Endodermal cell (in vitro differentiated cells): ENCODE measurements around the gene CSTF2T. TPM values are rescaled to one million over a fixed set of nuclear protein-coding genes. Genes with fewer than 3 reads are reported as not detected.

Experiments
- DNase-seq: peaks from one replicate; pipeline ENCODE4 v3.0.0-alpha.2; 2017
- H3K27ac ChIP-seq: 2 replicates; pipeline ENCODE4 v1.5.1; 2013; ENCODE audit warnings: mild to moderate bottlenecking, low read depth, low read length, moderate library complexity
- H3K27me3 ChIP-seq: 2 replicates; pipeline ENCODE4 v1.6.1; 2013; ENCODE audit warnings: mild to moderate bottlenecking, low read length, moderate library complexity; ENCODE audit not compliant: insufficient read depth, control insufficient read depth, poor library complexity, severe bottlenecking
- H3K36me3 ChIP-seq: 2 replicates; pipeline ENCODE4 v1.7.0; 2013; ENCODE audit warnings: mild to moderate bottlenecking, low read length, moderate library complexity; ENCODE audit not compliant: control insufficient read depth, insufficient read depth
- H3K4me1 ChIP-seq: one replicate; pipeline ENCODE4 v1.7.0; 2013; ENCODE audit warnings: low read length; ENCODE audit not compliant: control insufficient read depth, insufficient read depth
- H3K4me3 ChIP-seq: 2 replicates; pipeline ENCODE4 v1.5.1; 2013; ENCODE audit warnings: mild to moderate bottlenecking, low read length, moderate library complexity
- H3K9ac ChIP-seq: 2 replicates; pipeline ENCODE4 v1.6.1; 2013; ENCODE audit warnings: mild to moderate bottlenecking, low read length, moderate library complexity; ENCODE audit not compliant: poor library complexity, severe bottlenecking; ENCODE audit errors: extremely low read depth
- H3K9me3 ChIP-seq: 2 replicates; pipeline ENCODE4 v1.6.1; 2013; ENCODE audit warnings: mild to moderate bottlenecking, low read length, moderate library complexity; ENCODE audit not compliant: control insufficient read depth
- H3K27ac Mint-ChIP-seq: 2 replicates; pipeline ENCODE4 v1.8.0; 2020; ENCODE audit warnings: mixed read lengths
- H3K27me3 Mint-ChIP-seq: 2 replicates; pipeline ENCODE4 v1.8.0; 2021; ENCODE audit warnings: mild to moderate bottlenecking, mixed read lengths; ENCODE audit not compliant: insufficient read depth
- H3K36me3 Mint-ChIP-seq: 2 replicates; pipeline ENCODE4 v1.8.0; 2020; ENCODE audit warnings: low read depth, mixed read lengths
- H3K4me1 Mint-ChIP-seq: 2 replicates; pipeline ENCODE4 v1.8.0; 2020; ENCODE audit warnings: mixed read lengths
- H3K4me3 Mint-ChIP-seq: 2 replicates; pipeline ENCODE4 v1.8.0; 2020; ENCODE audit warnings: mild to moderate bottlenecking, moderate library complexity, mixed read lengths
- H3K9me3 Mint-ChIP-seq: 2 replicates; pipeline ENCODE4 v1.8.0; 2020; ENCODE audit warnings: mild to moderate bottlenecking, mixed read lengths
- WGBS, 2 experiments: methylation state at CpG; one replicate each; pipeline versions ENCODE4 v1.1.5 to v1.1.7; 2013; ENCODE audit warnings: missing lambda C conversion rate in 2 of 2, mixed read lengths in 1 of 2; ENCODE audit not compliant: insufficient coverage in 1 of 2, insufficient read length in 1 of 2; 5-methylcytosine and 5-hydroxymethylcytosine counted together
- total RNA-seq, 2 donors: library from RNA; stranded (reverse); fragmentation: NEBNext Ultra II Directional in 1 of 2; extraction: Animal tissue kit (Norgen Biotek cat#: 25700) in 1 of 2; gene quantifications; 2 replicates in 1 of 2; 3 replicates in 1 of 2; pipeline ENCODE4 v1.2.1, GENCODE V29; 2021
- TF ChIP-seq, protein P1 (sequence below): fragments of 200-600 bp; sonication (generic); conservative IDR thresholded peaks from 2 replicates; pipeline ENCODE4 v1.5.0; 2021; ENCODE audit warnings: antibody characterized with exemption, mild to moderate bottlenecking

Gene CSTF2T
- total RNA-seq, 2 donors from 2014 or later, result 26.9 to 32.9 TPM

DNA sequence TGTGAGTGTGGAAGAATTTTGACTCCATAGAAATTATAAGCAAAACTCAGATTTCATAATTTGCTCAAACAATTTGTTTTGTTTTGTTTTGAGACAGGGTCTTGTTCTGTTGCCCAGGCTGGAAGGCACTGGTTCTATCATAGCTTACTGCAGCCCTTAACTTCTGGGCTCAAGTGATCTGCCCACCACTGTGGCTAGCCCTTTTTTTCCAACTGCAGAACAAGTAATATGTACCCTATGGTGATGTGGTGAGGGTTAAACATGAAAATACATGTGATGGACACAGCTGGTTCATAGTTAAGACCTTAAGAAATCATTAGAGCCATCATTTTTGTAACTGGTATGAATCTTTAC lies 31.1 kb downstream of the CSTF2T start:
- no peaks in the 10 kb centered on the region for H3K36me3 Mint-ChIP-seq
- DNase-seq, result no peak
- no peak overlapping the region for H3K4me3 Mint-ChIP-seq
- no peaks in the 10 kb centered on the region for H3K36me3 ChIP-seq
- no peak overlapping the region for H3K27ac Mint-ChIP-seq
- peaks cover 12% of the 10 kb centered on the region for H3K9me3 Mint-ChIP-seq
- H3K4me1 ChIP-seq, result no peaks in the 10 kb centered on the region
- H3K27me3 Mint-ChIP-seq, result no peaks in the 10 kb centered on the region
- TF ChIP-seq, protein P1, sequence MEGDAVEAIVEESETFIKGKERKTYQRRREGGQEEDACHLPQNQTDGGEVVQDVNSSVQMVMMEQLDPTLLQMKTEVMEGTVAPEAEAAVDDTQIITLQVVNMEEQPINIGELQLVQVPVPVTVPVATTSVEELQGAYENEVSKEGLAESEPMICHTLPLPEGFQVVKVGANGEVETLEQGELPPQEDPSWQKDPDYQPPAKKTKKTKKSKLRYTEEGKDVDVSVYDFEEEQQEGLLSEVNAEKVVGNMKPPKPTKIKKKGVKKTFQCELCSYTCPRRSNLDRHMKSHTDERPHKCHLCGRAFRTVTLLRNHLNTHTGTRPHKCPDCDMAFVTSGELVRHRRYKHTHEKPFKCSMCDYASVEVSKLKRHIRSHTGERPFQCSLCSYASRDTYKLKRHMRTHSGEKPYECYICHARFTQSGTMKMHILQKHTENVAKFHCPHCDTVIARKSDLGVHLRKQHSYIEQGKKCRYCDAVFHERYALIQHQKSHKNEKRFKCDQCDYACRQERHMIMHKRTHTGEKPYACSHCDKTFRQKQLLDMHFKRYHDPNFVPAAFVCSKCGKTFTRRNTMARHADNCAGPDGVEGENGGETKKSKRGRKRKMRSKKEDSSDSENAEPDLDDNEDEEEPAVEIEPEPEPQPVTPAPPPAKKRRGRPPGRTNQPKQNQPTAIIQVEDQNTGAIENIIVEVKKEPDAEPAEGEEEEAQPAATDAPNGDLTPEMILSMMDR, result no peak
- no peaks in the 10 kb centered on the region for H3K27me3 ChIP-seq
- no peak overlapping the region for H3K9ac ChIP-seq
- no peak overlapping the region for H3K27ac ChIP-seq
- no peak overlapping the region for H3K4me3 ChIP-seq
- H3K4me1 Mint-ChIP-seq, result no peaks in the 10 kb centered on the region
- no peaks in the 10 kb centered on the region for H3K9me3 ChIP-seq

GRCh38 chr10:51667678-51668335 lies 31.6 kb downstream of the CSTF2T start:
- Histone ChIP-seq H3K27me3 (no peaks in the 10 kb centered on the region), H3K4me3 (no peak overlapping the region), H3K27ac (no peak overlapping the region), H3K9ac (no peak overlapping the region), H3K36me3 (no peaks in the 10 kb centered on the region), H3K9me3 (no peaks in the 10 kb centered on the region), H3K4me1 (no peaks in the 10 kb centered on the region)
- H3K27ac Mint-ChIP-seq, result no peak overlapping the region
- no peaks in the 10 kb centered on the region for H3K36me3 Mint-ChIP-seq
- TF ChIP-seq, protein P1, result no peak
- no peaks in the 10 kb centered on the region for H3K27me3 Mint-ChIP-seq
- WGBS, 2 experiments, result 83% methylated on average over 1 of the region's 1 CpG
- DNase-seq, result no peak
- no peak overlapping the region for H3K4me3 Mint-ChIP-seq
- H3K4me1 Mint-ChIP-seq, result no peaks in the 10 kb centered on the region
- H3K9me3 Mint-ChIP-seq, result peaks cover 12% of the 10 kb centered on the region

GRCh38 chr10:51666456-51666855 lies 32.9 kb downstream of the CSTF2T start:
- no peaks in the 10 kb centered on the region for H3K4me1 ChIP-seq
- no peak for DNase-seq
- no peaks in the 10 kb centered on the region for H3K36me3 Mint-ChIP-seq
- H3K27me3 ChIP-seq, result no peaks in the 10 kb centered on the region
- TF ChIP-seq, protein P1, result no peak
- H3K4me3 ChIP-seq, result no peak overlapping the region
- no peak overlapping the region for H3K9ac ChIP-seq
- no peaks in the 10 kb centered on the region for H3K4me1 Mint-ChIP-seq
- H3K4me3 Mint-ChIP-seq, result no peak overlapping the region
- H3K9me3 Mint-ChIP-seq, result peaks cover 5% of the 10 kb centered on the region
- H3K27ac Mint-ChIP-seq, result no peak overlapping the region
- H3K27me3 Mint-ChIP-seq, result no peaks in the 10 kb centered on the region
- no peaks in the 10 kb centered on the region for H3K9me3 ChIP-seq
- H3K27ac ChIP-seq, result no peak overlapping the region
- no peaks in the 10 kb centered on the region for H3K36me3 ChIP-seq
